ENCODE measurements around the gene LARGE1. TPM values are rescaled to one million over a fixed set of nuclear protein-coding genes. Genes with fewer than 3 reads are reported as not detected.

LARGE1 gene
- total RNA-seq, 1 experiment from 2014 or later = 5.8 TPM

DNA sequence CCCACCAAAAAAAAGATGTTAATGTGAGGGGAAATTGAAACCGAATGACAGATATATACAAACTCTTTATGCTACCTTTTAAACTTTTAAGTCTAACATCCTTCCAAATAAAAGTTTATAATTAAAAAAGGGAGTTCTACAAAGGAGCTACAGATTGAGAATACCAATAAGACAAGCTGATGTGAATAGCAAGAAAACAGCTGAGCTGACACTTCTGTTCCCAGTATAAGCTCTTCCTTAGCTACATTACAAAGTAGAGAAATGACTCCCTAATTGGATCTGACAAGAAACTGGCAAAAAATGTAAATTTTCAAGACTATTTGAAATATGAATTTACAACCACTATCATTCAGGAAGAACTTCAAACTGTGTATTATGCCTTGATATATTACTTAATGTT, 567.5 kb downstream of the LARGE1 start:
- H3K27me3 Mint-ChIP-seq (ENCODE audit: insufficient read depth, unreplicated experiment) = no peaks in the 10 kb centered on the region
- H3K27me3 ChIP-seq (replicated peaks; ENCODE audit: control insufficient read depth, insufficient read depth, low read length) = no peaks in the 10 kb centered on the region
- no peaks in the 10 kb centered on the region for H3K36me3 Mint-ChIP-seq (ENCODE audit: insufficient read depth, unreplicated experiment)
- no peaks in the 10 kb centered on the region for H3K9me3 Mint-ChIP-seq (ENCODE audit: unreplicated experiment)
- CTCF ChIA-PET = no interaction called here
- no peaks in the 10 kb centered on the region for H3K36me3 ChIP-seq (ENCODE audit: control insufficient read depth, insufficient read depth, low read length)
- DNase-seq = no peak
- no peak overlapping the region for H3K4me3 ChIP-seq (ENCODE audit: low read depth, low read length)
- no TSS peak for BruUV-seq (replicated peaks)
- intact Hi-C loops (cut with micrococcal nuclease; ENCODE audit: unreplicated experiment) = no loop called here
- 0 out of 2 replicates have a peak, but pooled peaks cover 9% of the 10 kb centered on the region for H3K4me1 ChIP-seq
- H3K27ac Mint-ChIP-seq (ENCODE audit: unreplicated experiment) = no peak overlapping the region
- TF ChIP-seq, protein P1, sequence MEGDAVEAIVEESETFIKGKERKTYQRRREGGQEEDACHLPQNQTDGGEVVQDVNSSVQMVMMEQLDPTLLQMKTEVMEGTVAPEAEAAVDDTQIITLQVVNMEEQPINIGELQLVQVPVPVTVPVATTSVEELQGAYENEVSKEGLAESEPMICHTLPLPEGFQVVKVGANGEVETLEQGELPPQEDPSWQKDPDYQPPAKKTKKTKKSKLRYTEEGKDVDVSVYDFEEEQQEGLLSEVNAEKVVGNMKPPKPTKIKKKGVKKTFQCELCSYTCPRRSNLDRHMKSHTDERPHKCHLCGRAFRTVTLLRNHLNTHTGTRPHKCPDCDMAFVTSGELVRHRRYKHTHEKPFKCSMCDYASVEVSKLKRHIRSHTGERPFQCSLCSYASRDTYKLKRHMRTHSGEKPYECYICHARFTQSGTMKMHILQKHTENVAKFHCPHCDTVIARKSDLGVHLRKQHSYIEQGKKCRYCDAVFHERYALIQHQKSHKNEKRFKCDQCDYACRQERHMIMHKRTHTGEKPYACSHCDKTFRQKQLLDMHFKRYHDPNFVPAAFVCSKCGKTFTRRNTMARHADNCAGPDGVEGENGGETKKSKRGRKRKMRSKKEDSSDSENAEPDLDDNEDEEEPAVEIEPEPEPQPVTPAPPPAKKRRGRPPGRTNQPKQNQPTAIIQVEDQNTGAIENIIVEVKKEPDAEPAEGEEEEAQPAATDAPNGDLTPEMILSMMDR (IDR thresholded peaks at IDR 0.05; ENCODE audit: insufficient read depth in 1 of 2, low read depth in 1 of 2, low read length in 1 of 2, severe bottlenecking in 1 of 2, unreplicated experiment in 1 of 2) = no peak
- H3K4me3 Mint-ChIP-seq (ENCODE audit: unreplicated experiment) = no peak overlapping the region
- H3K4me1 Mint-ChIP-seq (ENCODE audit: low read depth, unreplicated experiment) = peaks cover 10% of the 10 kb centered on the region
- POLR2A ChIA-PET = no interaction called here
- no peaks in the 10 kb centered on the region for H3K9me3 ChIP-seq

DNA sequence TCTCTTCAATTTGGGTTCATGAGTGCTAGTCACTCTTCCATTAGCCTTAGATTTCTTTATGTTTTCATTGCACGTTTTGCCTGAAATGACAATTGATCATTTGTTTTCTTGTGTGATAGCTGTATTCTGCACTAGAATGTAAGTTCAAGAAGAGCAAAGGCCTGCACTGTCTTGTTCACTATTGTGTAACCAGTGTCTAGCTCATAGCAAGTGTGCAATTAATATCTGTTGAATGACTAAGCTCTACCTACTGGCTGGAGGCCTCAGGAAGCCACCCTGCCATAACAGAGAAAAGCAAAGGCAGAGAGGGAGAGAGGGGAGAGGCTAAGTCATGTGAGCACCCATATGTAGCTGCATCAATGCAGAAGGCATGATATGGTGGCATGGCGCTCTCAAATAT, 569.3 kb downstream of the LARGE1 start:
- POLR2A ChIA-PET = no interaction called here

DNA sequence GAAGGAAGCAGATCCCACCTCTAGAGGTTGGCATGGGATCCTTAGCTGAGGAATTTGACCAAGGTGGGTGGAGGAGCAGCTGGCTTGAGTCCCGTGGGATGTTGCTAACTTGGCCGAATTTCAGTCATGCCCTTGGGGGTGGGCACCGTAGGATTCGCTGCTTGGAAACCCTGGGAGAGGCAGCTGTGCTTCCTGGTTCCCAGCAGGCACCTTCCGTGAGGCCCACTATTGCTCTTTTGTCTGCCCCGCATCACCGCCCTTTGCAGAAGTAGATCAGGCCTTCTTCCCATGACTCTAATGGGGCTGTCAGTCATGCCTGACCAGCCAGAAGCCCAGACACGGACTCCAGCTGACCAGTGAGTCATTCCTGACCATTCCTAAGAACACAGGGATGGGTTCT, 569.8 kb downstream of the LARGE1 start:
- no peaks in the 10 kb centered on the region for H3K36me3 Mint-ChIP-seq (ENCODE audit: insufficient read depth, unreplicated experiment)
- POLR2A ChIA-PET = no interaction called here
- intact Hi-C loops (cut with micrococcal nuclease; ENCODE audit: unreplicated experiment) = no loop called here

More for the DNA sequence above, 569.3 kb downstream of the LARGE1 start:
- CTCF ChIA-PET = no interaction called here
- Mint-ChIP-seq H3K4me1 (ENCODE audit: low read depth, unreplicated experiment) (peaks cover 10% of the 10 kb centered on the region), H3K27ac (ENCODE audit: unreplicated experiment) (no peak overlapping the region), H3K4me3 (ENCODE audit: unreplicated experiment) (no peak overlapping the region), H3K9me3 (ENCODE audit: unreplicated experiment) (no peaks in the 10 kb centered on the region), H3K27me3 (ENCODE audit: insufficient read depth, unreplicated experiment) (no peaks in the 10 kb centered on the region), H3K36me3 (ENCODE audit: insufficient read depth, unreplicated experiment) (no peaks in the 10 kb centered on the region)
- TF ChIP-seq, protein P1 (IDR thresholded peaks at IDR 0.05; ENCODE audit: insufficient read depth in 1 of 2, low read depth in 1 of 2, low read length in 1 of 2, severe bottlenecking in 1 of 2, unreplicated experiment in 1 of 2) = no peak
- Histone ChIP-seq H3K4me1 (0 out of 2 replicates have a peak, but pooled peaks cover 9% of the 10 kb centered on the region), H3K27me3 (replicated peaks; ENCODE audit: control insufficient read depth, insufficient read depth, low read length) (no peaks in the 10 kb centered on the region), H3K4me3 (ENCODE audit: low read depth, low read length) (no peak overlapping the region), H3K36me3 (ENCODE audit: control insufficient read depth, insufficient read depth, low read length) (no peaks in the 10 kb centered on the region), H3K9me3 (no peaks in the 10 kb centered on the region)
- intact Hi-C loops (cut with micrococcal nuclease; ENCODE audit: unreplicated experiment) = no loop called here
- DNase-seq = no peak
- BruUV-seq (replicated peaks) = no TSS peak

More for the DNA sequence above, 569.8 kb downstream of the LARGE1 start:
- H3K9me3 Mint-ChIP-seq (ENCODE audit: unreplicated experiment) = no peaks in the 10 kb centered on the region
- TF ChIP-seq, protein P1 (IDR thresholded peaks at IDR 0.05; ENCODE audit: insufficient read depth in 1 of 2, low read depth in 1 of 2, low read length in 1 of 2, severe bottlenecking in 1 of 2, unreplicated experiment in 1 of 2) = no peak
- no TSS peak for BruUV-seq (replicated peaks)
- no peaks in the 10 kb centered on the region for H3K9me3 ChIP-seq
- no peak overlapping the region for H3K4me3 ChIP-seq (ENCODE audit: low read depth, low read length)
- no peak for DNase-seq
- no peaks in the 10 kb centered on the region for H3K27me3 ChIP-seq (replicated peaks; ENCODE audit: control insufficient read depth, insufficient read depth, low read length)
- peaks cover 8% of the 10 kb centered on the region for H3K4me1 Mint-ChIP-seq (ENCODE audit: low read depth, unreplicated experiment)
- no peak overlapping the region for H3K4me3 Mint-ChIP-seq (ENCODE audit: unreplicated experiment)
- H3K27me3 Mint-ChIP-seq (ENCODE audit: insufficient read depth, unreplicated experiment) = no peaks in the 10 kb centered on the region
- H3K4me1 ChIP-seq = 0 out of 2 replicates have a peak, but pooled peaks cover 9% of the 10 kb centered on the region
- CTCF ChIA-PET = no interaction called here
- H3K36me3 ChIP-seq (ENCODE audit: control insufficient read depth, insufficient read depth, low read length) = no peaks in the 10 kb centered on the region
- H3K27ac Mint-ChIP-seq (ENCODE audit: unreplicated experiment) = no peak overlapping the region
